Measurements from ENCODE around the gene MRPL17.

MRPL17 gene

GRCh38 chr11:6655790-6656583 is 27.2 kb downstream of the MRPL17 start, which contains the start of gene DCHS1:
TSS of gene DCHS1 (minus strand) at chr11:6655809. CDS start at chr11:6641613, 14,196 bp downstream.
- no peak for TF ChIP-seq CTCF (IDR thresholded peaks at IDR 0.05; ENCODE audit: control insufficient read depth, insufficient read depth, low read depth, low read length, missing control alignments)
- H3K4me3 ChIP-seq (ENCODE audit: control insufficient read depth, low read depth, low read length), result peak within 1 kb of the TSS; percentile 54
- DNase-seq (ENCODE audit: low read depth), result no peak

DNA sequence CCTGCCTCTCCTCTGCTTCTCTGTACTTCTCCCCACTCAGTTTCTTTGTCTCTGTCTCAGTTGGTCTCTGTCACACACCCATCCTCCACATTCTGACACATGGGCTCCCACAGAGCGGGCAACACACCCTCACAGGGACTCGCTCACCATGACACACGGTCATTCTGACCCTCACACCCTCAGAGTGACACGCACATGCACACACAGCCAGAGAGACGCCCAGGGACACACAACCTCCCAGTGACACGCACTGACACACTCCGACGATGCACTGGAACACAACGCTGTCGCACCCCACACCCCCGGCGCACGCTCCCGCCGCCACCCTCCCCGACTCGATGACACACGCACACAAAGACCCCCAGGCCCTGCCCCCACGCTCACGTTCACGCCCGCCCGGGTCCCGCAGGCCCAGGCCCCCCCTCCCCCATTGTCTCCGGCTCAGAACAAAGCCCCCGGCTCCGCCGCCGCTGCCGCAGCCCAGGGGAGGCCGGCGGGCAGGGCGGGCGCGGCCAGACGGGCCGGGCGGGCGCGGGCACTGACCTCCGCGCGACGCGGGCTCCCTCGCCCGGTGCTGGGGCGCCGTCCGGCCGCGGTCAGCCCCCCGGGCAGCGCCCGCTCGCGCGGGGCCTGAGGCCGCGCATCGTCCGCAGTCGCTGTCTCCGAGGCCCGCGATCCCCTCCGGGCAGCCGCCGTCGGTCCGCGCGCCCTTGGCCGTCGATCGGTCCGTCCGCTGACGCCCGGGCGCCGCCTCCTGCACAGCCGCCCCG is 27.9 kb downstream of the MRPL17 start:
- no peak for DNase-seq (ENCODE audit: low read depth)
- peak overlapping the region; percentile 40 for H3K4me3 ChIP-seq (ENCODE audit: control insufficient read depth, low read depth, low read length)
- TF ChIP-seq CTCF (IDR thresholded peaks at IDR 0.05; ENCODE audit: control insufficient read depth, insufficient read depth, low read depth, low read length, missing control alignments), result no peak

- DNase-seq (ENCODE audit: low read depth), result no peak
- H3K4me3 ChIP-seq (ENCODE audit: control insufficient read depth, low read depth, low read length), result peak overlapping the region; percentile 40
- TF ChIP-seq CTCF (IDR thresholded peaks at IDR 0.05; ENCODE audit: control insufficient read depth, insufficient read depth, low read depth, low read length, missing control alignments), result no peak
Observed at GRCh38 chr11:6654281-6655019, 28.7 kb downstream of the MRPL17 start.

GRCh38 chr11:6653656-6654055 is 29.5 kb downstream of the MRPL17 start:
- no peak for TF ChIP-seq CTCF (IDR thresholded peaks at IDR 0.05; ENCODE audit: control insufficient read depth, insufficient read depth, low read depth, low read length, missing control alignments)
- H3K4me3 ChIP-seq (ENCODE audit: control insufficient read depth, low read depth, low read length), result no peak overlapping the region
- DNase-seq (ENCODE audit: low read depth), result no peak

GRCh38 chr11:6653097-6653496 is 30.0 kb downstream of the MRPL17 start:
- no peak overlapping the region for H3K4me3 ChIP-seq (ENCODE audit: control insufficient read depth, low read depth, low read length)
- no peak for DNase-seq (ENCODE audit: low read depth)
- no peak for TF ChIP-seq CTCF (IDR thresholded peaks at IDR 0.05; ENCODE audit: control insufficient read depth, insufficient read depth, low read depth, low read length, missing control alignments)

GRCh38 chr11:6652182-6652581 is 31.0 kb downstream of the MRPL17 start:
- no peak for TF ChIP-seq CTCF (IDR thresholded peaks at IDR 0.05; ENCODE audit: control insufficient read depth, insufficient read depth, low read depth, low read length, missing control alignments)
- DNase-seq (ENCODE audit: low read depth), result no peak
- H3K4me3 ChIP-seq (ENCODE audit: control insufficient read depth, low read depth, low read length), result no peak overlapping the region
